Adrenal gland (tissue), 5 donors: ENCODE measurements around the gene NAA20.

Experiments used
- POLR2A ChIP-seq, 2 donors: fragments of 450-650 bp; IDR thresholded peaks; one replicate each; pipeline ENCODE4 v1.6.1; 2017; ENCODE audit warnings: antibody characterized with exemption in 2 of 2, mild to moderate bottlenecking in 2 of 2, moderate library complexity in 1 of 2
- TF ChIP-seq, protein P1 (sequence below), 6 experiments: fragments of 450-650 bp in 4 of 6; fragments of 200-600 bp in 2 of 6; sonication (generic) in 1 of 6; IDR thresholded peaks; 1 replicate in 5 of 6; 2 replicates in 1 of 6; pipeline versions ENCODE4 v1.5.1 to v1.8.0; 2016 to 2021; ENCODE audit warnings: antibody characterized with exemption in 6 of 6, mild to moderate bottlenecking in 2 of 6, moderate library complexity in 1 of 6
- donor health status: DM: no; HTN: no; CAD: no.

DNA sequence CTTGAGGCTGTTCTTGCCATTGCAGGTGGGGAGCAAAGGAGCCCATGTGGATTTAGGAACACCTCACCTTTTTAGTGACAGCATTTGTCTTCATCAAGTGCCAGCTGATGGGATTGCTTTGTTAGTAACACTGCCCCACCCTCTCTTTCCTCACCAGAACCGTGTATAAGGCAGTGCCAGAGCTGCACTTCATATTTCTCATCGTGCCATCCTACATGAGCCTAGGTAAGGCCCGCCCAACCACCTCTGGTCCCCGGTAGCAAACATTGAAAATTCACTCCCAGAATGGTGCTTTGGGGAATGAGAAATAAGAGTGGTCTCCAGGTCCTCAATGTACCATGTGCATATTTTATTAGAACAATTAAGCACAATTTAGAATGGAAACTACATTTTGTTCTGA lies 57.9 kb downstream of the NAA20 start:
- TF ChIP-seq, protein P1, sequence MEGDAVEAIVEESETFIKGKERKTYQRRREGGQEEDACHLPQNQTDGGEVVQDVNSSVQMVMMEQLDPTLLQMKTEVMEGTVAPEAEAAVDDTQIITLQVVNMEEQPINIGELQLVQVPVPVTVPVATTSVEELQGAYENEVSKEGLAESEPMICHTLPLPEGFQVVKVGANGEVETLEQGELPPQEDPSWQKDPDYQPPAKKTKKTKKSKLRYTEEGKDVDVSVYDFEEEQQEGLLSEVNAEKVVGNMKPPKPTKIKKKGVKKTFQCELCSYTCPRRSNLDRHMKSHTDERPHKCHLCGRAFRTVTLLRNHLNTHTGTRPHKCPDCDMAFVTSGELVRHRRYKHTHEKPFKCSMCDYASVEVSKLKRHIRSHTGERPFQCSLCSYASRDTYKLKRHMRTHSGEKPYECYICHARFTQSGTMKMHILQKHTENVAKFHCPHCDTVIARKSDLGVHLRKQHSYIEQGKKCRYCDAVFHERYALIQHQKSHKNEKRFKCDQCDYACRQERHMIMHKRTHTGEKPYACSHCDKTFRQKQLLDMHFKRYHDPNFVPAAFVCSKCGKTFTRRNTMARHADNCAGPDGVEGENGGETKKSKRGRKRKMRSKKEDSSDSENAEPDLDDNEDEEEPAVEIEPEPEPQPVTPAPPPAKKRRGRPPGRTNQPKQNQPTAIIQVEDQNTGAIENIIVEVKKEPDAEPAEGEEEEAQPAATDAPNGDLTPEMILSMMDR (IDR thresholded peaks at IDR 0.05), result no peak
- TF ChIP-seq POLR2A (IDR thresholded peaks at IDR 0.05), result no peak
